Measurements from ENCODE around the gene GOLT1A. TPM values are rescaled to one million over a fixed set of nuclear protein-coding genes. Genes with fewer than 3 reads are reported as not detected.

Gene GOLT1A
- total and polyA plus RNA-seq, 2 of the 8 experiments (the other 6 are each of a cell fraction or from before 2014, with no cell fraction given): 7.5 to 8.5 TPM

- TF ChIP-seq RFX5 (IDR thresholded peaks at IDR 0.05; ENCODE audit: borderline replicate concordance, low read depth, low read length) (no peak), CBX8 (IDR thresholded peaks at IDR 0.05; ENCODE audit: borderline replicate concordance, low read depth, low read length) (no peak), RNF2 (IDR thresholded peaks at IDR 0.05; ENCODE audit: borderline replicate concordance, low read depth, low read length, missing control alignments, poor library complexity, severe bottlenecking) (no peak), POLR2A (IDR thresholded peaks at IDR 0.05; ENCODE audit: control extremely low read depth in 1 of 2, low read depth in 2 of 2, low read length in 2 of 2) (no peak)
Observed at GRCh38 chr1:204178487-204179281, 35.1 kb downstream of the GOLT1A start (continued).
